CD4-positive, alpha-beta T cell (primary cell): Measurements from ENCODE around the gene BBS10. TPM values are rescaled to one million over a fixed set of nuclear protein-coding genes. Genes with fewer than 3 reads are reported as not detected.

Source experiments
- ATAC-seq: fragments of 200-7000 bp; cut with Tn5 transposase; one replicate; pipeline ENCODE4 v1.10.0; 2022; ENCODE audit warnings: mild to moderate bottlenecking; ENCODE audit not compliant: poor library complexity
- CTCF ChIA-PET: fragments of 350-600 bp; sonication (Branson Sonifier 250); formaldehyde crosslinking; loops from one replicate; lab custom pipeline; 2021; ENCODE audit warnings: antibody characterized with exemption, inconsistent platforms; lab: Charles Lee
- POLR2A ChIA-PET: fragments of 350-600 bp; sonication (Branson Sonifier 250); formaldehyde crosslinking; loops from one replicate; lab custom pipeline; 2021; ENCODE audit warnings: antibody characterized with exemption, inconsistent platforms; lab: Charles Lee
- DNase-seq, 14 experiments: peaks; one replicate each; pipeline ENCODE4 v3.0.0-alpha.2; 2013 to 2020; ENCODE audit warnings: mixed read lengths in 2 of 14
- H3K27ac ChIP-seq, 2 donors: one replicate each; pipeline versions ENCODE4 v1.5.1 to v1.7.0; 2013; ENCODE audit warnings: low read length in 2 of 2, low read depth in 1 of 2, mild to moderate bottlenecking in 1 of 2
- H3K27me3 ChIP-seq, 2 experiments: 1 replicate in 1 of 2; 2 replicates in 1 of 2; pipeline versions ENCODE4 v1.6.1 to v1.7.0; 2013; ENCODE audit warnings: low read length in 2 of 2, control low read depth in 1 of 2, mild to moderate bottlenecking in 1 of 2, moderate library complexity in 1 of 2; ENCODE audit not compliant: insufficient read depth in 2 of 2, control insufficient read depth in 1 of 2
- H3K36me3 ChIP-seq: one replicate; pipeline ENCODE4 v1.6.1; 2013; ENCODE audit warnings: low read length, control low read depth; ENCODE audit not compliant: insufficient read depth
- H3K4me1 ChIP-seq: one replicate; pipeline ENCODE4 v1.6.1; 2013; ENCODE audit warnings: low read length, control low read depth; ENCODE audit not compliant: insufficient read depth
- H3K4me3 ChIP-seq: one replicate; pipeline ENCODE4 v1.5.1; 2013; ENCODE audit warnings: mild to moderate bottlenecking, low read length, moderate library complexity
- H3K9me3 ChIP-seq, 2 experiments: 1 replicate in 1 of 2; 2 replicates in 1 of 2; pipeline versions ENCODE4 v1.6.1 to v1.7.0; 2013; ENCODE audit warnings: low read length in 2 of 2, mild to moderate bottlenecking in 2 of 2, control low read depth in 1 of 2, moderate library complexity in 1 of 2; ENCODE audit not compliant: control insufficient read depth in 1 of 2, insufficient read depth in 1 of 2
- H3K27ac Mint-ChIP-seq: one replicate; pipeline ENCODE4 v1.8.0; 2020; ENCODE audit warnings: mixed read lengths
- H3K27me3 Mint-ChIP-seq: one replicate; pipeline ENCODE4 v1.8.0; 2021; ENCODE audit warnings: mixed read lengths
- H3K36me3 Mint-ChIP-seq: one replicate; pipeline ENCODE4 v1.8.0; 2021; ENCODE audit warnings: low read depth, mixed read lengths
- H3K4me1 Mint-ChIP-seq: one replicate; pipeline ENCODE4 v1.8.0; 2021; ENCODE audit warnings: low read depth, mixed read lengths
- H3K4me3 Mint-ChIP-seq: one replicate; pipeline ENCODE4 v1.8.0; 2020; ENCODE audit warnings: mild to moderate bottlenecking, mixed read lengths
- H3K9me3 Mint-ChIP-seq: one replicate; pipeline ENCODE4 v1.8.0; 2020; ENCODE audit warnings: mixed read lengths
- intact Hi-C, 2 experiments: fragments of 100-400 bp; cut with DNase I in 1 of 2; cut with micrococcal nuclease in 1 of 2; formaldehyde crosslinking; loops; one replicate each; pipeline versions ENCODE4 v1.15.1 to v1.9.0; 2023 to 2025; cut with DNase I, micrococcal nuclease
- total RNA-seq, 174 experiments: library from RNA in 2 of 174; stranded (reverse) in 2 of 174; gene quantifications; one replicate each; pipeline ENCODE4 v1.2.3 and lab custom pipeline; 2021 to 2026
- TF ChIP-seq, protein P1 (sequence below): fragments of 200-600 bp; IDR thresholded peaks from one replicate; pipeline ENCODE4 v1.8.0; 2022; ENCODE audit warnings: antibody characterized with exemption, mild to moderate bottlenecking

The BBS10 gene
- total RNA-seq, 2 experiments from 2014 or later, result 1.4 TPM

DNA sequence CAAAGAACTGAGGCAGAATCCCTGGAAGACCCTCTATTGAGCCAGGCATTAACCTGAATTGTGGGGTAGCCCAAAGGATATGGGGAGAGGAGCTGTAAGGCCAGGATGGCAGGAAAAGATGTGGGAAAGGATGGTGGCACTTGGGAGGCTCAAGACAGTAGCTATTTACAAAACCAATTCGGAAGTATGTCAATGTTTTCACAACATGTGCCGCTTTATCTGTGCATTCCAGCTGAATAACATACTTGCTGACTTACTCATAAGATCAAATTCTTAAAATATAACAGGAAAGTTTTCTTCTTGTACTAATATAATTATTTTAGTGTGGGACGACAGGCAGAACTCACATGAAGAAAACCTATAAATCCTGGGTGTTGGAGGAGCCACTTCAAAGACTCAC lies 10.6 kb downstream of the BBS10 start:
- no peak overlapping the region for H3K27ac Mint-ChIP-seq
- no peak for DNase-seq
- no peaks in the 10 kb centered on the region for H3K4me1 Mint-ChIP-seq
- no peaks in the 10 kb centered on the region for H3K27me3 ChIP-seq
- no peak overlapping the region for H3K4me3 ChIP-seq
- intact Hi-C loops, result no loop called here
- H3K27ac ChIP-seq, result no peak overlapping the region
- CTCF ChIA-PET, result no interaction called here
- H3K9me3 ChIP-seq, result no peaks in the 10 kb centered on the region
- POLR2A ChIA-PET, result no interaction called here
- ATAC-seq, result no peak
- H3K9me3 Mint-ChIP-seq, result no peaks in the 10 kb centered on the region
- TF ChIP-seq, protein P1, sequence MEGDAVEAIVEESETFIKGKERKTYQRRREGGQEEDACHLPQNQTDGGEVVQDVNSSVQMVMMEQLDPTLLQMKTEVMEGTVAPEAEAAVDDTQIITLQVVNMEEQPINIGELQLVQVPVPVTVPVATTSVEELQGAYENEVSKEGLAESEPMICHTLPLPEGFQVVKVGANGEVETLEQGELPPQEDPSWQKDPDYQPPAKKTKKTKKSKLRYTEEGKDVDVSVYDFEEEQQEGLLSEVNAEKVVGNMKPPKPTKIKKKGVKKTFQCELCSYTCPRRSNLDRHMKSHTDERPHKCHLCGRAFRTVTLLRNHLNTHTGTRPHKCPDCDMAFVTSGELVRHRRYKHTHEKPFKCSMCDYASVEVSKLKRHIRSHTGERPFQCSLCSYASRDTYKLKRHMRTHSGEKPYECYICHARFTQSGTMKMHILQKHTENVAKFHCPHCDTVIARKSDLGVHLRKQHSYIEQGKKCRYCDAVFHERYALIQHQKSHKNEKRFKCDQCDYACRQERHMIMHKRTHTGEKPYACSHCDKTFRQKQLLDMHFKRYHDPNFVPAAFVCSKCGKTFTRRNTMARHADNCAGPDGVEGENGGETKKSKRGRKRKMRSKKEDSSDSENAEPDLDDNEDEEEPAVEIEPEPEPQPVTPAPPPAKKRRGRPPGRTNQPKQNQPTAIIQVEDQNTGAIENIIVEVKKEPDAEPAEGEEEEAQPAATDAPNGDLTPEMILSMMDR, result no peak
- no peaks in the 10 kb centered on the region for H3K36me3 ChIP-seq
- no peaks in the 10 kb centered on the region for H3K36me3 Mint-ChIP-seq
- H3K27me3 Mint-ChIP-seq, result peaks cover 13% of the 10 kb centered on the region
- H3K4me1 ChIP-seq, result no peaks in the 10 kb centered on the region
- H3K4me3 Mint-ChIP-seq, result no peak overlapping the region

DNA sequence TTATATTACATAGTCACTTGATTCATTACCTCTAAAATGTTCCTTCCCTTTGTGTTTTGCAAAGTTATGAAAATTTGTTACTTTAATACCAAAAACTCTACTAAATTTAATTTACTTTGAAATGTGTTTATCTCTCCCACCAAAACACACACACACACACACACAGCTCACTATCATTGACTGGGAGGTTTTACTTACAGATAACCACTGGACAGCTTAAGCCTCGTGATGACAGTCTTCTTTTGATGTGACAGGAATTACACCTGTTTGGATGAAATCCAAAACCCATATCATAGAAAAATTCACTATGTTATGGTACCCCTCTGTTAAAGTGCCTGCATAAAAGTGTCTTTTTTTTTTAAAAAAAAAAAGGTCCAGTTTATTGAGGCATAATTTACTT lies 15.6 kb downstream of the BBS10 start:
- Mint-ChIP-seq H3K36me3 (no peaks in the 10 kb centered on the region), H3K4me3 (no peak overlapping the region), H3K27ac (no peak overlapping the region), H3K27me3 (peaks cover 25% of the 10 kb centered on the region), H3K4me1 (no peaks in the 10 kb centered on the region), H3K9me3 (no peaks in the 10 kb centered on the region)
- no peak for DNase-seq
- intact Hi-C loops, result no loop called here
- TF ChIP-seq, protein P1, result no peak
- no peak overlapping the region for H3K4me3 ChIP-seq
- no peak overlapping the region for H3K27ac ChIP-seq
- POLR2A ChIA-PET, result no interaction called here
- no peaks in the 10 kb centered on the region for H3K4me1 ChIP-seq
- no peaks in the 10 kb centered on the region for H3K36me3 ChIP-seq
- no peaks in the 10 kb centered on the region for H3K27me3 ChIP-seq
- no peaks in the 10 kb centered on the region for H3K9me3 ChIP-seq
- no peak for ATAC-seq
- CTCF ChIA-PET, result no interaction called here

- intact Hi-C loops, result no loop called here
- Mint-ChIP-seq H3K4me1 (no peaks in the 10 kb centered on the region), H3K27ac (no peak overlapping the region), H3K9me3 (no peaks in the 10 kb centered on the region), H3K36me3 (no peaks in the 10 kb centered on the region), H3K4me3 (no peak overlapping the region), H3K27me3 (peaks cover 22% of the 10 kb centered on the region)
- no peak for ATAC-seq
- ChIA-PET POLR2A (no interaction called here), CTCF (interaction anchor here (0.5 kb wide), 1 partner anchor 334 kb away, joined by 3 read pairs; no protein-coding TSS in a partner anchor)
- Histone ChIP-seq H3K4me3 (no peak overlapping the region), H3K27ac (no peak overlapping the region), H3K36me3 (no peaks in the 10 kb centered on the region), H3K27me3 (no peaks in the 10 kb centered on the region), H3K4me1 (no peaks in the 10 kb centered on the region), H3K9me3 (no peaks in the 10 kb centered on the region)
- TF ChIP-seq, protein P1, result no peak
- no peak for DNase-seq
Observed at GRCh38 chr12:76329606-76330005, 18.6 kb downstream of the BBS10 start.
